A673 (cell line): ENCODE measurements around the gene OTOA.

Experiments
- CTCF ChIP-seq: fragments of 300-800, 200-600 bp; sonication (generic); conservative IDR thresholded peaks from 2 replicates; pipeline ENCODE4 v1.5.1; 2017; ENCODE audit warnings: low read depth, mild to moderate bottlenecking, antibody characterized with exemption, low read length, moderate library complexity, mixed read lengths
- EZH2 ChIP-seq: fragments of 200-600 bp; sonication (generic); IDR thresholded peaks from 2 replicates; pipeline ENCODE4 v1.6.1; 2017; ENCODE audit warnings: borderline replicate concordance, low read depth, mild to moderate bottlenecking, mixed read lengths, antibody characterized with exemption, low read length; ENCODE audit not compliant: poor library complexity, severe bottlenecking

GRCh38 chr16:21628772-21629171, 35.0 kb upstream of the OTOA start:
- TF ChIP-seq CTCF = no peak
- TF ChIP-seq EZH2 = no peak
